Measurements from ENCODE around the gene TWSG1. TPM values are rescaled to one million over a fixed set of nuclear protein-coding genes. Genes with fewer than 3 reads are reported as not detected.
"Not testable (repeated sequence)": the region's sequence is repeated elsewhere in the genome, so short reads cannot be mapped to it uniquely, and the experiment has no call there.

The TWSG1 gene
- total RNA-seq, 2 donors from 2014 or later, result 69.0 to 96.6 TPM

- intact Hi-C loops (cut with DNase I), result no loop called here
Measured at GRCh38 chr18:9379118-9379517, 44.5 kb downstream of the TWSG1 start.

GRCh38 chr18:9380101-9380500 is 45.5 kb downstream of the TWSG1 start:
- DNase-seq (ENCODE audit: low spot score), result no peak
- intact Hi-C loops (cut with DNase I), result no loop called here

More at GRCh38 chr18:9379118-9379517, 44.5 kb downstream of the TWSG1 start:
- DNase-seq (ENCODE audit: low spot score), result no peak

- no peak for DNase-seq (ENCODE audit: low spot score)
- intact Hi-C loops (cut with DNase I), result no loop called here
Measured at GRCh38 chr18:9380621-9381395, 46.2 kb downstream of the TWSG1 start.

GRCh38 chr18:9386879-9387278 is 52.3 kb downstream of the TWSG1 start:
- no peak for DNase-seq (ENCODE audit: low spot score)
- intact Hi-C loops (cut with DNase I), result no loop called here

GRCh38 chr18:9387891-9388290 is 53.3 kb downstream of the TWSG1 start:
- no peak for DNase-seq (ENCODE audit: low spot score)
- intact Hi-C loops (cut with DNase I), result no loop called here

- intact Hi-C loops (cut with DNase I), result no loop called here
- no peak for DNase-seq (ENCODE audit: low spot score)
Measured at GRCh38 chr18:9389706-9390105, 55.1 kb downstream of the TWSG1 start.

- DNase-seq (ENCODE audit: low spot score), result no peak
- intact Hi-C loops (cut with DNase I), result no loop called here
Measured at GRCh38 chr18:9392726-9393125, 58.2 kb downstream of the TWSG1 start.

- intact Hi-C loops (cut with DNase I), result no loop called here
- DNase-seq (ENCODE audit: low spot score), result no peak
Measured at GRCh38 chr18:9394046-9394445, 59.5 kb downstream of the TWSG1 start.

GRCh38 chr18:9400197-9400596 is 65.6 kb downstream of the TWSG1 start:
- intact Hi-C loops (cut with DNase I), result no loop called here
- DNase-seq (ENCODE audit: low spot score), result no peak

GRCh38 chr18:9401176-9401575 is 66.6 kb downstream of the TWSG1 start:
- DNase-seq (ENCODE audit: low spot score), result no peak
- intact Hi-C loops (cut with DNase I), result no loop called here

GRCh38 chr18:9402358-9403007 is 67.9 kb downstream of the TWSG1 start:
- DNase-seq (ENCODE audit: low spot score); intact Hi-C loops (cut with DNase I): not testable (repeated sequence)

GRCh38 chr18:9403795-9404564 is 69.4 kb downstream of the TWSG1 start:
- peak; percentile 88 for DNase-seq (ENCODE audit: low spot score)
- intact Hi-C loops (cut with DNase I), result no loop called here

GRCh38 chr18:9404565-9405060 is 70.0 kb downstream of the TWSG1 start:
- DNase-seq (ENCODE audit: low spot score), result no peak
- intact Hi-C loops (cut with DNase I), result no loop called here

- intact Hi-C loops (cut with DNase I), result no loop called here
- DNase-seq (ENCODE audit: low spot score), result peak; percentile 78
Measured at GRCh38 chr18:9405130-9405529, 70.6 kb downstream of the TWSG1 start.

- no peak for DNase-seq (ENCODE audit: low spot score)
- intact Hi-C loops (cut with DNase I), result no loop called here
Measured at GRCh38 chr18:9405977-9406376, 71.4 kb downstream of the TWSG1 start.

- intact Hi-C loops (cut with DNase I), result no loop called here
- DNase-seq (ENCODE audit: low spot score), result no peak
Measured at GRCh38 chr18:9410515-9410914, 75.9 kb downstream of the TWSG1 start.

- DNase-seq (ENCODE audit: low spot score), result no peak
- intact Hi-C loops (cut with DNase I), result no loop called here
Measured at GRCh38 chr18:9413576-9413975, 79.0 kb downstream of the TWSG1 start.

- DNase-seq (ENCODE audit: low spot score), result no peak
- intact Hi-C loops (cut with DNase I), result no loop called here
Measured at GRCh38 chr18:9416563-9417072, 82.0 kb downstream of the TWSG1 start.

- intact Hi-C loops (cut with DNase I), result no loop called here
- DNase-seq (ENCODE audit: low spot score), result no peak
Measured at GRCh38 chr18:9417073-9417851, 82.7 kb downstream of the TWSG1 start.

All from posterior vena cava (tissue), 2 donors.